GM21390 (cell line): ENCODE data around the gene SNAP47.

ENCODE experiments used
- ATAC-seq: cut with Tn5 transposase; IDR thresholded peaks from one replicate; pipeline ENCODE4 v1.9.1; 2021; ENCODE audit not compliant: unreplicated experiment

Gene SNAP47

GRCh38 chr1:227731696-227732585 lies 3.3 kb upstream of the SNAP47 start:
- no peak for ATAC-seq

- no peak for ATAC-seq
Measured at GRCh38 chr1:227732586-227733308, 2.5 kb upstream of the SNAP47 start.

- ATAC-seq = no peak
Measured at GRCh38 chr1:227733309-227733705, 1.9 kb upstream of the SNAP47 start.

- no peak for ATAC-seq
Measured at GRCh38 chr1:227733751-227734545, 1.3 kb upstream of the SNAP47 start.

- ATAC-seq = no peak
Measured at GRCh38 chr1:227734546-227734855, 734 bp upstream of the SNAP47 start.

- ATAC-seq = peak; percentile 35
Measured at GRCh38 chr1:227735539-227736285, 477 bp downstream of the SNAP47 start.

- ATAC-seq = no peak
Measured at GRCh38 chr1:227736814-227737432, 1.7 kb downstream of the SNAP47 start.

- no peak for ATAC-seq
Measured at GRCh38 chr1:227738820-227739219, 3.6 kb downstream of the SNAP47 start.

- ATAC-seq = no peak
Measured at GRCh38 chr1:227739636-227740035, 4.4 kb downstream of the SNAP47 start.

GRCh38 chr1:227740401-227740960 lies 5.2 kb downstream of the SNAP47 start:
- ATAC-seq = no peak

GRCh38 chr1:227741166-227741870 lies 6.1 kb downstream of the SNAP47 start:
- ATAC-seq = no peak

- no peak for ATAC-seq
Measured at GRCh38 chr1:227742738-227743715, 7.8 kb downstream of the SNAP47 start.

- ATAC-seq = no peak
Measured at GRCh38 chr1:227744668-227745067, 9.4 kb downstream of the SNAP47 start.

GRCh38 chr1:227745568-227746265 lies 10.5 kb downstream of the SNAP47 start:
- no peak for ATAC-seq

GRCh38 chr1:227746676-227747075 lies 11.4 kb downstream of the SNAP47 start:
- no peak for ATAC-seq

- no peak for ATAC-seq
Measured at GRCh38 chr1:227747382-227747781, 12.1 kb downstream of the SNAP47 start.

- no peak for ATAC-seq
Measured at GRCh38 chr1:227747948-227748495, 12.8 kb downstream of the SNAP47 start.
